ENCODE data around the gene CCDC15.

CCDC15 gene

GRCh38 chr11:124953753-124954589, at the start of gene CCDC15:
TSS of gene CCDC15 (plus strand) at chr11:124954202. CDS start at chr11:124954733, 531 bp downstream.
- peak; percentile 99 for DNase-seq (ENCODE audit: low read depth, low spot score)

- no peak for DNase-seq (ENCODE audit: low read depth, low spot score)
These were observed 38.2 kb upstream of the CCDC15 start for GRCh38 chr11:124915541-124916369.

- DNase-seq (ENCODE audit: low read depth, low spot score), result no peak
These were observed 37.7 kb upstream of the CCDC15 start for GRCh38 chr11:124916370-124916710.

- DNase-seq (ENCODE audit: low read depth, low spot score), result no peak
These were observed 36.8 kb upstream of the CCDC15 start for GRCh38 chr11:124917115-124917637.

GRCh38 chr11:124918950-124919349, 35.1 kb upstream of the CCDC15 start, which contains the start of gene HEPN1:
TSS of gene HEPN1 (plus strand) at chr11:124919250.
- DNase-seq (ENCODE audit: low read depth, low spot score), result no peak

GRCh38 chr11:124919898-124920297, 34.1 kb upstream of the CCDC15 start:
- no peak for DNase-seq (ENCODE audit: low read depth, low spot score)

- no peak for DNase-seq (ENCODE audit: low read depth, low spot score)
These were observed 33.6 kb upstream of the CCDC15 start for GRCh38 chr11:124920356-124920755.

GRCh38 chr11:124920870-124921609, 33.0 kb upstream of the CCDC15 start:
- peak; percentile 88 for DNase-seq (ENCODE audit: low read depth, low spot score)

GRCh38 chr11:124922831-124923230, 31.2 kb upstream of the CCDC15 start:
- DNase-seq (ENCODE audit: low read depth, low spot score), result no peak

GRCh38 chr11:124923296-124923695, 30.7 kb upstream of the CCDC15 start:
- no peak for DNase-seq (ENCODE audit: low read depth, low spot score)

- no peak for DNase-seq (ENCODE audit: low read depth, low spot score)
These were observed 24.9 kb upstream of the CCDC15 start for GRCh38 chr11:124928942-124929665.

- no peak for DNase-seq (ENCODE audit: low read depth, low spot score)
These were observed 23.2 kb upstream of the CCDC15 start for GRCh38 chr11:124930799-124931198.

GRCh38 chr11:124934862-124935547, 19.0 kb upstream of the CCDC15 start:
- peak; percentile 29 for DNase-seq (ENCODE audit: low read depth, low spot score)

GRCh38 chr11:124935548-124936514, 18.2 kb upstream of the CCDC15 start, which contains the start of gene HEPACAM:
TSS of gene HEPACAM (minus strand) at chr11:124936047. CDS start at chr11:124936006, 41 bp downstream.
- no peak for DNase-seq (ENCODE audit: low read depth, low spot score)

GRCh38 chr11:124937336-124937935, 16.6 kb upstream of the CCDC15 start:
- DNase-seq (ENCODE audit: low read depth, low spot score), result no peak

- no peak for DNase-seq (ENCODE audit: low read depth, low spot score)
These were observed 15.7 kb upstream of the CCDC15 start for GRCh38 chr11:124938206-124938765.

GRCh38 chr11:124938970-124939369, 15.0 kb upstream of the CCDC15 start:
- DNase-seq (ENCODE audit: low read depth, low spot score), result no peak

- no peak for DNase-seq (ENCODE audit: low read depth, low spot score)
These were observed 12.3 kb upstream of the CCDC15 start for GRCh38 chr11:124941703-124942102.

Data from astrocyte of the hippocampus (primary cell).